WTC11 (cell line): ENCODE results near the gene NLN. TPM values are rescaled to one million over a fixed set of nuclear protein-coding genes. Genes with fewer than 3 reads are reported as not detected.

Source experiments
- ATAC-seq: fragments of 200-7000 bp; cut with Tn5 transposase; 2 replicates; pipeline ENCODE4 v1.10.0; 2021; ENCODE audit warnings: mild to moderate bottlenecking, moderate library complexity
- CTCF ChIA-PET: fragments of 300-600 bp; sonication (Branson Sonifier 250); formaldehyde crosslinking; loops from one replicate; lab custom pipeline; 2021; ENCODE audit warnings: antibody characterized with exemption; lab: Charles Lee
- POLR2A ChIA-PET: fragments of 350-600 bp; sonication (Branson Sonifier 250); formaldehyde crosslinking; loops from one replicate; lab custom pipeline; 2021; ENCODE audit warnings: antibody characterized with exemption; lab: Charles Lee
- DNase-seq: peaks from one replicate; pipeline ENCODE4 v3.0.0; 2021; ENCODE audit warnings: low spot score
- H3K27ac Mint-ChIP-seq: 2 replicates; pipeline ENCODE4 v1.8.0; 2021; ENCODE audit warnings: mixed read lengths
- H3K27me3 Mint-ChIP-seq: 2 replicates; pipeline ENCODE4 v1.8.0; 2021; ENCODE audit warnings: low read depth, mild to moderate bottlenecking, moderate library complexity, mixed read lengths
- H3K36me3 Mint-ChIP-seq: 2 replicates; pipeline ENCODE4 v1.8.0; 2021; ENCODE audit warnings: mixed read lengths
- H3K4me1 Mint-ChIP-seq: 2 replicates; pipeline ENCODE4 v1.8.0; 2022; ENCODE audit warnings: mixed read lengths
- H3K4me3 Mint-ChIP-seq: 2 replicates; pipeline ENCODE4 v1.8.0; 2021; ENCODE audit warnings: mild to moderate bottlenecking, moderate library complexity, mixed read lengths
- H3K9me3 Mint-ChIP-seq: 2 replicates; pipeline ENCODE4 v1.8.0; 2021; ENCODE audit warnings: mixed read lengths
- FOXP1 ChIP-seq: sonication (generic); formaldehyde crosslinking; IDR thresholded peaks from 2 replicates; pipeline ENCODE4 v1.8.0; 2022; ENCODE audit warnings: missing genetic modification reagents, mild to moderate bottlenecking, moderate library complexity, borderline replicate concordance
- GABPB1 ChIP-seq: sonication (generic); formaldehyde crosslinking; IDR thresholded peaks from 2 replicates; pipeline ENCODE4 v1.8.1; 2023; ENCODE audit warnings: mild to moderate bottlenecking, missing genetic modification reagents
- NFYB ChIP-seq: sonication (generic); formaldehyde crosslinking; conservative IDR thresholded peaks from 2 replicates; pipeline ENCODE4 v1.8.0; 2022; ENCODE audit warnings: low read depth, missing genetic modification reagents
- NR3C1 ChIP-seq: sonication (generic); formaldehyde crosslinking; conservative IDR thresholded peaks from 2 replicates; pipeline ENCODE4 v1.8.1; 2023; ENCODE audit warnings: low read depth, mild to moderate bottlenecking, missing genetic modification reagents
- OVOL2 ChIP-seq: fragments of 250-450 bp; sonication (Bioruptor Pico); IDR thresholded peaks from 2 replicates; pipeline ENCODE4 v1.9.0; 2021; ENCODE audit warnings: mild to moderate bottlenecking, borderline replicate concordance
- SP1 ChIP-seq: sonication (generic); formaldehyde crosslinking; conservative IDR thresholded peaks from 2 replicates; pipeline ENCODE4 v1.8.1; 2022; ENCODE audit warnings: missing genetic modification reagents
- TCF7 ChIP-seq: sonication (generic); formaldehyde crosslinking; IDR thresholded peaks from 2 replicates; pipeline ENCODE4 v1.8.0; 2022; ENCODE audit warnings: mild to moderate bottlenecking, low read depth, missing genetic modification reagents, moderate library complexity
- TEAD1 ChIP-seq: sonication (generic); formaldehyde crosslinking; IDR thresholded peaks from 2 replicates; pipeline ENCODE4 v1.8.0; 2022; ENCODE audit warnings: mild to moderate bottlenecking, missing genetic modification reagents
- ZNF317 ChIP-seq: sonication (generic); formaldehyde crosslinking; IDR thresholded peaks from 2 replicates; pipeline ENCODE4 v1.8.1; 2023; ENCODE audit warnings: low read depth, mild to moderate bottlenecking, moderate library complexity, missing genetic modification reagents, borderline replicate concordance
- total RNA-seq: library from RNA; stranded (reverse); gene quantifications from 3 replicates; pipeline ENCODE4 v1.2.3, GENCODE V29; 2021
- TF ChIP-seq, protein P1 (sequence below): fragments of 250-450 bp; sonication (Bioruptor Pico); IDR thresholded peaks from 2 replicates; pipeline ENCODE4 v1.9.0; 2021; ENCODE audit warnings: mild to moderate bottlenecking
- TF ChIP-seq, protein P2 (sequence below): fragments of 250-450 bp; sonication (Bioruptor Pico); IDR thresholded peaks from 2 replicates; pipeline ENCODE4 v1.9.0; 2021; ENCODE audit warnings: mild to moderate bottlenecking
- TF ChIP-seq, protein P3 (sequence below): sonication (generic); formaldehyde crosslinking; conservative IDR thresholded peaks from 2 replicates; pipeline ENCODE4 v1.8.1; 2022; ENCODE audit warnings: mild to moderate bottlenecking, missing genetic modification reagents
- TF ChIP-seq, protein P4 (sequence below): fragments of 200-600 bp; IDR thresholded peaks from 2 replicates; pipeline ENCODE4 v1.8.0; 2022; ENCODE audit warnings: antibody characterized with exemption

The NLN gene
- total RNA-seq, 1 experiment from 2014 or later = 163 TPM

DNA sequence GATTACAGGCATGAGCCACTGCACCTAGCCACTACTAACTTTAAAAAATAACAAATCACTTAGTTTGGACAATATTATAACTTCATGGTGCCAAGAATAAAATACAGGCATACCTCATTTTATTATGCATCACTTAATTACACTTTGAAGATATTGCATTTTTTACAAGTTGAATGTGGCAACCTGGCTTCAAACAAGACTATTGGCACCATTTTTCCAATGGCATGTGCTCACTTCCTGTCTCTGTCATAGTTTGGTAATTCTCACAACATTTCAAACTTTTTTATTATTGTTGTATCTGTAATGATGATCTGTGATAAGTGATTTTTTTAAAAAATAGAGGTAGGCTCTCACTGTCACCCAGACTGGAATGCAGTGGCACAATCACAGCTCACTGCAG is 154.5 kb downstream of the NLN start (continued):
- TF ChIP-seq, protein P1, sequence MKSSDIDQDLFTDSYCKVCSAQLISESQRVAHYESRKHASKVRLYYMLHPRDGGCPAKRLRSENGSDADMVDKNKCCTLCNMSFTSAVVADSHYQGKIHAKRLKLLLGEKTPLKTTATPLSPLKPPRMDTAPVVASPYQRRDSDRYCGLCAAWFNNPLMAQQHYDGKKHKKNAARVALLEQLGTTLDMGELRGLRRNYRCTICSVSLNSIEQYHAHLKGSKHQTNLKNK = no peak
- no peak for TF ChIP-seq TCF7
- TF ChIP-seq, protein P2, sequence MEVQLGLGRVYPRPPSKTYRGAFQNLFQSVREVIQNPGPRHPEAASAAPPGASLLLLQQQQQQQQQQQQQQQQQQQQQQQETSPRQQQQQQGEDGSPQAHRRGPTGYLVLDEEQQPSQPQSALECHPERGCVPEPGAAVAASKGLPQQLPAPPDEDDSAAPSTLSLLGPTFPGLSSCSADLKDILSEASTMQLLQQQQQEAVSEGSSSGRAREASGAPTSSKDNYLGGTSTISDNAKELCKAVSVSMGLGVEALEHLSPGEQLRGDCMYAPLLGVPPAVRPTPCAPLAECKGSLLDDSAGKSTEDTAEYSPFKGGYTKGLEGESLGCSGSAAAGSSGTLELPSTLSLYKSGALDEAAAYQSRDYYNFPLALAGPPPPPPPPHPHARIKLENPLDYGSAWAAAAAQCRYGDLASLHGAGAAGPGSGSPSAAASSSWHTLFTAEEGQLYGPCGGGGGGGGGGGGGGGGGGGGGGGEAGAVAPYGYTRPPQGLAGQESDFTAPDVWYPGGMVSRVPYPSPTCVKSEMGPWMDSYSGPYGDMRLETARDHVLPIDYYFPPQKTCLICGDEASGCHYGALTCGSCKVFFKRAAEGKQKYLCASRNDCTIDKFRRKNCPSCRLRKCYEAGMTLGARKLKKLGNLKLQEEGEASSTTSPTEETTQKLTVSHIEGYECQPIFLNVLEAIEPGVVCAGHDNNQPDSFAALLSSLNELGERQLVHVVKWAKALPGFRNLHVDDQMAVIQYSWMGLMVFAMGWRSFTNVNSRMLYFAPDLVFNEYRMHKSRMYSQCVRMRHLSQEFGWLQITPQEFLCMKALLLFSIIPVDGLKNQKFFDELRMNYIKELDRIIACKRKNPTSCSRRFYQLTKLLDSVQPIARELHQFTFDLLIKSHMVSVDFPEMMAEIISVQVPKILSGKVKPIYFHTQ = no peak
- TF ChIP-seq, all 79 proteins: peak for 0

DNA sequence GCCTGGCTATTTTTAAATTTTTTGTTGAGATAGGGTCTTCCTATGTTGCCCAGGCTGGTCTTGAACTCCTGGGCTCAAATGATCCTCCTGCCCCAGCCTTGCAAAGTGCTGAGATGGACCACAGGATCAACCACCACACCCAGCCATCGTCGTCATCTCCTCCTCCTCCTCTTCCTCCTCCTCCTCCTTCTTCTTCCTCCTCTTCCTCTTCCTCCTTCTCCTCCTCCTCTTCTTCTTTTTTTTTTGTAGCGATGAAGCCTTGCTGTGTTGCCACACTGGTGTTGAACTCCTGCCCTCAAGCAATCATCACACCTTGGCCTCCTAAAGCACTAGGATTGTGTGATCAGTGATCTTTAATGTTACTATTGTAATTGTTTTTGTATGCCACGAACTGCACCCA is 155.0 kb downstream of the NLN start:
- no peaks in the 10 kb centered on the region for H3K36me3 Mint-ChIP-seq
- ATAC-seq = no peak
- H3K4me3 Mint-ChIP-seq = no peak overlapping the region
- CTCF ChIA-PET = no interaction called here
- no peak for TF ChIP-seq TEAD1 (CRISPR knock-in tag)
- TF ChIP-seq, protein P3, sequence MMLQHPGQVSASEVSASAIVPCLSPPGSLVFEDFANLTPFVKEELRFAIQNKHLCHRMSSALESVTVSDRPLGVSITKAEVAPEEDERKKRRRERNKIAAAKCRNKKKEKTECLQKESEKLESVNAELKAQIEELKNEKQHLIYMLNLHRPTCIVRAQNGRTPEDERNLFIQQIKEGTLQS (CRISPR knock-in tag) = no peak
- TF ChIP-seq GABPB1 (CRISPR knock-in tag) = no peak
- no peak for TF ChIP-seq OVOL2 (CRISPR knock-in tag)
- no peak for TF ChIP-seq ZNF317 (CRISPR knock-in tag)
- TF ChIP-seq NR3C1 (CRISPR knock-in tag) = no peak
- no peak for TF ChIP-seq FOXP1 (CRISPR knock-in tag)
- TF ChIP-seq, protein P4, sequence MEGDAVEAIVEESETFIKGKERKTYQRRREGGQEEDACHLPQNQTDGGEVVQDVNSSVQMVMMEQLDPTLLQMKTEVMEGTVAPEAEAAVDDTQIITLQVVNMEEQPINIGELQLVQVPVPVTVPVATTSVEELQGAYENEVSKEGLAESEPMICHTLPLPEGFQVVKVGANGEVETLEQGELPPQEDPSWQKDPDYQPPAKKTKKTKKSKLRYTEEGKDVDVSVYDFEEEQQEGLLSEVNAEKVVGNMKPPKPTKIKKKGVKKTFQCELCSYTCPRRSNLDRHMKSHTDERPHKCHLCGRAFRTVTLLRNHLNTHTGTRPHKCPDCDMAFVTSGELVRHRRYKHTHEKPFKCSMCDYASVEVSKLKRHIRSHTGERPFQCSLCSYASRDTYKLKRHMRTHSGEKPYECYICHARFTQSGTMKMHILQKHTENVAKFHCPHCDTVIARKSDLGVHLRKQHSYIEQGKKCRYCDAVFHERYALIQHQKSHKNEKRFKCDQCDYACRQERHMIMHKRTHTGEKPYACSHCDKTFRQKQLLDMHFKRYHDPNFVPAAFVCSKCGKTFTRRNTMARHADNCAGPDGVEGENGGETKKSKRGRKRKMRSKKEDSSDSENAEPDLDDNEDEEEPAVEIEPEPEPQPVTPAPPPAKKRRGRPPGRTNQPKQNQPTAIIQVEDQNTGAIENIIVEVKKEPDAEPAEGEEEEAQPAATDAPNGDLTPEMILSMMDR = no peak
- no peak for TF ChIP-seq SP1 (CRISPR knock-in tag)
- no peak for TF ChIP-seq NFYB (CRISPR knock-in tag)
- TF ChIP-seq, all 79 proteins: peak for 0
- Mint-ChIP-seq H3K4me1 (no peaks in the 10 kb centered on the region), H3K9me3 (peaks cover 17% of the 10 kb centered on the region), H3K27me3 (no peaks in the 10 kb centered on the region), H3K27ac (no peak overlapping the region)
- DNase-seq = no peak
- POLR2A ChIA-PET = no interaction called here

Other genes starting within 250 kb of the NLN start
- gene ADAMTS6, start 240.3 kb upstream of the NLN start, total RNA-seq = 2.6 to 3.5 TPM (median 2.8 TPM) in 3 replicates
- gene CENPK, start 159.0 kb upstream of the NLN start, total RNA-seq = 33.8 to 37.5 TPM (median 36.6 TPM) in 3 replicates
- 34.7 to 36.4 TPM (median 35.7 TPM) in 3 replicates for gene PPWD1, start 158.9 kb upstream of the NLN start, total RNA-seq
- 11.2 to 13.0 TPM (median 11.8 TPM) in 3 replicates for gene TRIM23, start 97.9 kb upstream of the NLN start, total RNA-seq
- gene SHLD3, start 97.2 kb upstream of the NLN start, total RNA-seq = 1.9 to 3.3 TPM (median 2.5 TPM) in 3 replicates
- gene TRAPPC13, start 97.2 kb upstream of the NLN start, total RNA-seq = 16.3 to 18.8 TPM (median 17.0 TPM) in 3 replicates
- gene SGTB, start 96 bp upstream of the NLN start, total RNA-seq = 11.8 to 13.5 TPM (median 12.7 TPM) in 3 replicates
- 23.1 to 27.1 TPM (median 26.3 TPM) in 3 replicates for gene ERBIN, start 204.4 kb downstream of the NLN start, total RNA-seq